Measurements from ENCODE around the gene PRDM12. TPM values are rescaled to one million over a fixed set of nuclear protein-coding genes. Genes with fewer than 3 reads are reported as not detected.

PRDM12 gene
- total RNA-seq, result not detected

DNA sequence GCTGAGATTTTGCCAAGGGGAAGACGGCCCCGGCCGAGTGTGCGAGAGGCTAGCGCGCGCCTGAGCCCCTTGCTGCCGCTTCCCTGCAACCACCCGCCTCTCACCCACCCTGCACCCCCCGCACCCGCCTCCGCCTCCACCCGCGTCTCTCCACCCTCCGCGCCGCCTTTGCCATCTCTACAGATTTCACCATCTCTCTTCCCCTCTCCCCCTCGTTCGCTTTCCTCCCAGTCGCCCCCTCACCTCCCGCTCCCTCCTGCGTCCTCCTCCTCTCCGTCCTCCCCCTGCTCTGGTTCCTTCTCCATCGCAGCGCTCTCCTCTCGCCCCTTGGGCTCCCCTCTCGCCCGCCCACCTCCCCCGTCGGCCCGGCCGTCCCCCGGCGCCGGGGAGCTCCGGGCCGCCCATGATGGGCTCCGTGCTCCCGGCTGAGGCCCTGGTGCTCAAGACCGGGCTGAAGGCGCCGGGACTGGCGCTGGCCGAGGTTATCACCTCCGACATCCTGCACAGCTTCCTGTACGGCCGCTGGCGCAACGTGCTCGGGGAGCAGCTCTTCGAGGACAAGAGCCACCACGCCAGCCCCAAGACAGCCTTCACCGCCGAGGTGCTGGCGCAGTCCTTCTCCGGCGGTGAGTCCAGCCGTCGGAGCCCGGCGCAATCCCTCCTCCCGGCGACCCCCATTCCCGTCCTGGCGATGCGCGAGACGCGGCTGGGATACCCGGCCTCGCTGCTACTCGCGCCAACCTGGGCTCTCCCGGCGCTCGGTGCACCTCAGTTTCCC is at the start of gene PRDM12:
Gene PRDM12, plus strand, starts transcription at position 344 of the 778 bp plus-strand sequence. Its CDS starts 60 bp downstream, at position 404.
- Histone ChIP-seq H3K36me3 (no peaks in the 10 kb centered on the region), H3K4me1 (peaks cover 3 to 50% of the 10 kb centered on the region in 2 donors), H3K27me3 (peaks cover 46% of the 10 kb centered on the region), H3K9me3 (no peaks in the 10 kb centered on the region), H3K27ac (no peak within 1 kb of the TSS), H3K4me3 (peak within 1 kb of the TSS; percentile 41 to 44)
- intact Hi-C loops (cut with DNase I), result no loop called here
- DNase-seq (ENCODE audit: low spot score in 2 of 2), result no peak
- TF ChIP-seq, protein P1, sequence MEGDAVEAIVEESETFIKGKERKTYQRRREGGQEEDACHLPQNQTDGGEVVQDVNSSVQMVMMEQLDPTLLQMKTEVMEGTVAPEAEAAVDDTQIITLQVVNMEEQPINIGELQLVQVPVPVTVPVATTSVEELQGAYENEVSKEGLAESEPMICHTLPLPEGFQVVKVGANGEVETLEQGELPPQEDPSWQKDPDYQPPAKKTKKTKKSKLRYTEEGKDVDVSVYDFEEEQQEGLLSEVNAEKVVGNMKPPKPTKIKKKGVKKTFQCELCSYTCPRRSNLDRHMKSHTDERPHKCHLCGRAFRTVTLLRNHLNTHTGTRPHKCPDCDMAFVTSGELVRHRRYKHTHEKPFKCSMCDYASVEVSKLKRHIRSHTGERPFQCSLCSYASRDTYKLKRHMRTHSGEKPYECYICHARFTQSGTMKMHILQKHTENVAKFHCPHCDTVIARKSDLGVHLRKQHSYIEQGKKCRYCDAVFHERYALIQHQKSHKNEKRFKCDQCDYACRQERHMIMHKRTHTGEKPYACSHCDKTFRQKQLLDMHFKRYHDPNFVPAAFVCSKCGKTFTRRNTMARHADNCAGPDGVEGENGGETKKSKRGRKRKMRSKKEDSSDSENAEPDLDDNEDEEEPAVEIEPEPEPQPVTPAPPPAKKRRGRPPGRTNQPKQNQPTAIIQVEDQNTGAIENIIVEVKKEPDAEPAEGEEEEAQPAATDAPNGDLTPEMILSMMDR (IDR thresholded peaks at IDR 0.05), result no peak

DNA sequence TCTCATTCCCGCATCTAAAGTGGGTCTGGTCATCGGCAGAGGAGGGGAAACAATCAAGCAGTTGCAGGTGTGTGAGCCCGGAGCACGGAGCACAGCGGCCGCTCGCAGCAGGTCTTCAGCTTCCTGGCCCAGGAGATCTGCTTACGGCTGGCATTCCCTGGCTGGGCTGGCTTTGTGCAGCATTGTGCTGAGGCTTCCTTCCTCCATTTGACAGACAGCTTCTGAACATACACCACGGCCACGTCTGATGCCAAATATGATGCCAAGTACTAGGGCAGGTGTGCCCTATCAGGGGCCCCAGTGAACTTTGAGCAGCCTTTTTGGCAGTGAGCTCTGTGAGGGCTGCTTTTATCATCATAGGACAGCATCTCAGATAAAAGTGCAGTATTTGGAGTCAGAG is 47.9 kb upstream of the PRDM12 start:
- intact Hi-C loops (cut with DNase I), result no loop called here
- Histone ChIP-seq H3K27ac (no peak overlapping the region), H3K4me3 (no peak overlapping the region), H3K9me3 (no peaks in the 10 kb centered on the region), H3K27me3 (no peaks in the 10 kb centered on the region), H3K36me3 (peaks cover 90 to 94% of the 10 kb centered on the region in 2 donors), H3K4me1 (no peaks in the 10 kb centered on the region)
- no peak for DNase-seq (ENCODE audit: low spot score in 2 of 2)
- TF ChIP-seq, protein P1 (IDR thresholded peaks at IDR 0.05), result no peak

DNA sequence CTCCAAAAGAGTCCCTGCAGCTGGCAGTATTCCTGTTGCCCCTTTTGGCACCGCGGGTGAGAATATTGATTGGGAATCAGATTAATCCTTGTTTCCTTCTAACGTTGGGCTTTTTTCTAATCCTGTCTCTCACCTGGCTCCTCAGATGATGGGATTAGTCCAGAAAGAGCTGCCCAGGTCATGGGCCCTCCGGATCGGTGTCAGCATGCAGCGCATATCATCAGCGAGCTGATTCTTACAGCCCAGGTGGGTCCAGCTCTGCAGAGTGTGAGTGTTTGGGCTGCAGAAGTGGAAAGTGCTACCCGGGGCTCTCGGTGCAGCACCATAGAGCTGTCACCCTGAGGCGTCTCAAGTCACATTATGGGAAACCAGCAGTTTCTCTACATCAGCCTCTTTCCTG is 40.9 kb upstream of the PRDM12 start:
- H3K27ac ChIP-seq, result no peak overlapping the region
- intact Hi-C loops (cut with DNase I), result no loop called here
- no peak overlapping the region for H3K4me3 ChIP-seq
- no peaks in the 10 kb centered on the region for H3K4me1 ChIP-seq
- TF ChIP-seq, protein P1 (IDR thresholded peaks at IDR 0.05), result no peak
- H3K27me3 ChIP-seq, result no peaks in the 10 kb centered on the region
- peaks cover 80 to 100% of the 10 kb centered on the region in 2 donors for H3K36me3 ChIP-seq
- no peaks in the 10 kb centered on the region for H3K9me3 ChIP-seq
- DNase-seq (ENCODE audit: low spot score in 2 of 2), result no peak

DNA sequence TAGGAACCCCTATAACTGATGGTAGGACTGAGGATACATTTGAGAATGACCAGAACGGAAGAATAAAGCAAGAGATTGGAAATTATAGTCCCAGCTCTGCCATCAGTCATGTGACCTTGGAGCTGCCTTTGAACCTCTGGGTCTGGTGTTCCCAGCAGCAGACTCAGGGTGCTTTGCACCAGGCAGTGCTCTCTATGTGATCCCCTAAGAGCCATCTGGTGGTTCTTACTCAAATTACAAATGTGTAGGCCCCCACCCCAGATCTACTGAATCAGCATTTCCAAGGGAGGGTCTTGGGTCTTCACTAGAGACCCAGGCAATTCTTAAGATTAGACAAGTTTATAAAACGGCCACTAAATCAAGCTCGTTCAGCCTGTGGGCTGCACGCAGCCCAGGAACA is 40.2 kb upstream of the PRDM12 start:
- no peaks in the 10 kb centered on the region for H3K9me3 ChIP-seq
- intact Hi-C loops (cut with DNase I), result no loop called here
- H3K27ac ChIP-seq, result no peak overlapping the region
- TF ChIP-seq, protein P1 (IDR thresholded peaks at IDR 0.05), result no peak
- H3K4me1 ChIP-seq, result no peaks in the 10 kb centered on the region
- no peak overlapping the region for H3K4me3 ChIP-seq
- DNase-seq (ENCODE audit: low spot score in 2 of 2), result no peak
- H3K27me3 ChIP-seq, result no peaks in the 10 kb centered on the region
- H3K36me3 ChIP-seq, result peaks cover 79 to 100% of the 10 kb centered on the region in 2 donors

DNA sequence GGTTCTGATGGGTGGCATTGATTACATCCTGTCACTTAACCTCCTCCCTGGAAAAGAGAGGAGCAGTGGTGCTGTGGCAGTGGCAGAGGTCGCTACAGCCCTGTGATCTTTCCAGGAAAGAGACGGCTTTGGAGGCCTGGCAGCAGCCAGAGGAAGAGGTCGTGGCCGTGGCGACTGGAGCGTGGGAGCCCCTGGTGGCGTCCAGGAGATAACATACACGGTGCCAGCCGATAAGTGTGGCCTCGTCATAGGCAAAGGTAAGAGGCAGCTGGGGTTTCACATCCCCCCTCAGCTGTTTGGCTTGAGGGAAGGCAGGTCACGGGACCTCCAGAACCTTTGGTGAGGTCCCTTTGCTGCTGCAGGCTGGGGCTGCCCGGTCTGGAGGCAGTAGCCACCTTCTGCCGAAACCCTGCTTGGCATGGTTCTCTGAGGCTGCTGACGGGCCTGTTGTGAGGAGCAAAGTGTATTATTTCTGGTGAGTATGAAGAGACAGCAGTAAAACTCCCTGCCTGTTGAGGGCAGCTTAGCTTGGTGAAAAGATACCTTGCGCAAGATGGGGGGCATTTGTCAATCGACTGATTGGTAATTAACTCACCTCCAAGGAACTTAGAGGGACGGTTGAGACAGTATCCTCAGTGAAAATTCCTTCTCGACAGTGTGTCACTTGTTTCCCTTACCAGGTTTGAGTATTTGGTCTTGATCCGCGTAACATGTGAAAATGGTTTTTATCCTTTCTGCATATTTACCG is 38.0 kb upstream of the PRDM12 start:
- TF ChIP-seq, protein P1 (IDR thresholded peaks at IDR 0.05), result no peak
- no peak overlapping the region for H3K4me3 ChIP-seq
- intact Hi-C loops (cut with DNase I), result no loop called here
- no peaks in the 10 kb centered on the region for H3K27me3 ChIP-seq
- H3K27ac ChIP-seq, result no peak overlapping the region
- no peak for DNase-seq (ENCODE audit: low spot score in 2 of 2)
- no peaks in the 10 kb centered on the region for H3K9me3 ChIP-seq
- peaks cover 79 to 100% of the 10 kb centered on the region in 2 donors for H3K36me3 ChIP-seq
- no peaks in the 10 kb centered on the region for H3K4me1 ChIP-seq

Measured in ascending aorta (tissue), 2 donors.